OCI-LY7 (cell line): ENCODE data around the gene TECPR2.

Experiments
- EZH2phosphoT487 ChIP-seq: fragments of 200-600 bp; sonication (generic); IDR thresholded peaks from 2 replicates; pipeline ENCODE4 v1.6.1; 2018; ENCODE audit warnings: low read depth, borderline replicate concordance, mild to moderate bottlenecking, mixed run types, antibody characterized with exemption, low read length, moderate library complexity, mixed read lengths
- TF ChIP-seq, protein P1 (sequence below): fragments of 200-600 bp; sonication (generic); conservative IDR thresholded peaks from 2 replicates; pipeline ENCODE4 v1.5.1; 2014; ENCODE audit warnings: mild to moderate bottlenecking, antibody characterized with exemption, low read length, moderate library complexity, mixed read lengths

DNA sequence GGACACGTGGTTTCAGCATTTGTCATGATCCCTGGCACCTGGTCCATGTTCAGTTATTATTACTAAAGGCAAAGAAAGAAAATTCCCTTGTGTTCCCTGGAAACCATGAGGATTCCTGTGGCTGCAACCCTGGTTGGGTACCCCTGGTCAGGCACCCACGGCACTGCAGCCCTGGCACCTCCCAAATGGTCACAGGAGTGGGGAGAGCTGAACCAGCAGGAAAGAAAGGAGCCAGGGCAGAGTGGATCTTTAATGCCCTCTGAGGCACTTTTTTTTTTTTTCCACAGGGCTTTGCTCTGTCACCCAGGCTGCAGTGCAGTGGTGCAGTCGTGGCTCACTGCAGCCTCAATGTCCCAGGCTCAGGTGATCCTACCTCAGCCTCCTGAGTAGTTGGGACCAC lies 17.5 kb upstream of the TECPR2 start:
- TF ChIP-seq EZH2phosphoT487: no peak
- TF ChIP-seq, protein P1, sequence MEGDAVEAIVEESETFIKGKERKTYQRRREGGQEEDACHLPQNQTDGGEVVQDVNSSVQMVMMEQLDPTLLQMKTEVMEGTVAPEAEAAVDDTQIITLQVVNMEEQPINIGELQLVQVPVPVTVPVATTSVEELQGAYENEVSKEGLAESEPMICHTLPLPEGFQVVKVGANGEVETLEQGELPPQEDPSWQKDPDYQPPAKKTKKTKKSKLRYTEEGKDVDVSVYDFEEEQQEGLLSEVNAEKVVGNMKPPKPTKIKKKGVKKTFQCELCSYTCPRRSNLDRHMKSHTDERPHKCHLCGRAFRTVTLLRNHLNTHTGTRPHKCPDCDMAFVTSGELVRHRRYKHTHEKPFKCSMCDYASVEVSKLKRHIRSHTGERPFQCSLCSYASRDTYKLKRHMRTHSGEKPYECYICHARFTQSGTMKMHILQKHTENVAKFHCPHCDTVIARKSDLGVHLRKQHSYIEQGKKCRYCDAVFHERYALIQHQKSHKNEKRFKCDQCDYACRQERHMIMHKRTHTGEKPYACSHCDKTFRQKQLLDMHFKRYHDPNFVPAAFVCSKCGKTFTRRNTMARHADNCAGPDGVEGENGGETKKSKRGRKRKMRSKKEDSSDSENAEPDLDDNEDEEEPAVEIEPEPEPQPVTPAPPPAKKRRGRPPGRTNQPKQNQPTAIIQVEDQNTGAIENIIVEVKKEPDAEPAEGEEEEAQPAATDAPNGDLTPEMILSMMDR: no peak
